A673 (cell line): Measurements from ENCODE around the gene C1GALT1C1L. TPM values are rescaled to one million over a fixed set of nuclear protein-coding genes. Genes with fewer than 3 reads are reported as not detected.

Experiments
- Bru-seq: library from RNA; stranded (reverse); fragments of 400-500 nt; gene quantifications from one replicate; lab custom pipeline; 2021; lab: Mats Ljungman, UMichigan
- BruChase-seq, 2 experiments: library from RNA; stranded (reverse); fragments of 400-500 nt; gene quantifications; one replicate each; lab custom pipeline; 2021; lab: Mats Ljungman, UMichigan
- BruUV-seq: library from RNA; stranded (reverse); fragments of 400-500 nt; replicated peaks from 2 replicates; lab custom pipeline; 2021; lab: Mats Ljungman, UMichigan
- CTCF ChIA-PET: fragments of 300-600 bp; sonication (Branson Sonifier 250); formaldehyde crosslinking; loops from one replicate; lab custom pipeline; 2022; ENCODE audit warnings: antibody characterized with exemption; lab: Charles Lee
- POLR2A ChIA-PET: fragments of 300-600 bp; sonication (Branson Sonifier 250); formaldehyde crosslinking; loops from one replicate; lab custom pipeline; 2022; ENCODE audit warnings: antibody characterized with exemption; ENCODE audit not compliant: low non-redundant PET; lab: Charles Lee
- DNase-seq: peaks from one replicate; pipeline ENCODE4 v3.0.0-alpha.2; 2015; ENCODE audit warnings: low spot score
- H3K27ac ChIP-seq: fragments of 200-600 bp; sonication (generic); 2 replicates; pipeline ENCODE4 v1.5.1; 2016; ENCODE audit warnings: mixed run types, low read depth, mild to moderate bottlenecking, mixed read lengths, antibody characterized with exemption, low read length; ENCODE audit not compliant: poor library complexity, severe bottlenecking
- H3K27me3 ChIP-seq: fragments of 200-600 bp; sonication (generic); replicated peaks from 2 replicates; pipeline ENCODE4 v1.6.1; 2017; ENCODE audit warnings: mixed run types, low read depth, mild to moderate bottlenecking, mixed read lengths, antibody characterized with exemption, low read length; ENCODE audit not compliant: insufficient read depth, poor library complexity
- H3K36me3 ChIP-seq: fragments of 200-600 bp; sonication (generic); 2 replicates; pipeline ENCODE4 v1.6.1; 2016; ENCODE audit warnings: mixed run types, mild to moderate bottlenecking, mixed read lengths, antibody characterized with exemption, low read length; ENCODE audit not compliant: insufficient read depth, poor library complexity, severe bottlenecking
- H3K4me1 ChIP-seq: fragments of 200-600 bp; sonication (generic); 2 replicates; pipeline ENCODE4 v1.6.1; 2017; ENCODE audit warnings: mixed run types, mild to moderate bottlenecking, mixed read lengths, antibody characterized with exemption, low read length; ENCODE audit not compliant: insufficient read depth, poor library complexity, severe bottlenecking
- H3K4me3 ChIP-seq: fragments of 200-600 bp; sonication (generic); 2 replicates; pipeline ENCODE4 v1.5.1; 2016; ENCODE audit warnings: low read depth, mixed run types, mild to moderate bottlenecking, mixed read lengths, low read length; ENCODE audit not compliant: poor library complexity, severe bottlenecking
- H3K9me3 ChIP-seq: fragments of 200-600 bp; sonication (generic); 2 replicates; pipeline ENCODE4 v1.6.1; 2016; ENCODE audit warnings: mixed run types, low read depth, mild to moderate bottlenecking, mixed read lengths, antibody characterized with exemption, low read length; ENCODE audit not compliant: poor library complexity, severe bottlenecking
- CTCF ChIP-seq: fragments of 300-800, 200-600 bp; sonication (generic); conservative IDR thresholded peaks from 2 replicates; pipeline ENCODE4 v1.5.1; 2017; ENCODE audit warnings: low read depth, mild to moderate bottlenecking, antibody characterized with exemption, low read length, moderate library complexity, mixed read lengths
- EZH2 ChIP-seq: fragments of 200-600 bp; sonication (generic); IDR thresholded peaks from 2 replicates; pipeline ENCODE4 v1.6.1; 2017; ENCODE audit warnings: borderline replicate concordance, low read depth, mild to moderate bottlenecking, mixed read lengths, antibody characterized with exemption, low read length; ENCODE audit not compliant: poor library complexity, severe bottlenecking
- intact Hi-C: fragments of 100-400 bp; cut with micrococcal nuclease; formaldehyde crosslinking; loops from one replicate; pipeline ENCODE4 v1.10.0; 2022; ENCODE audit not compliant: unreplicated experiment
- long read RNA-seq: library from polyadenylated mRNA; stranded (forward); transcript quantifications from one replicate; pipeline ENCODE4 v2.0.0, GENCODE V29; 2022
- total RNA-seq: library from RNA; stranded (reverse); gene quantifications from 2 replicates; pipeline ENCODE4 v1.2.3, GENCODE V29; 2021

The C1GALT1C1L gene
- 0.26 and 0.41 TPM in 2 replicates for total RNA-seq
- Bru-seq, nascent RNA, result percentile 34 among the genes with signal in this experiment
- percentile 37 among the genes with signal in this experiment for BruChase-seq, experiment 1, labeled RNA remaining after a 2-hour chase
- percentile 28 among the genes with signal in this experiment for BruChase-seq, experiment 2, labeled RNA remaining after a 6-hour chase
- long read RNA-seq, partial matches to known transcripts, result 0 of 1 reads
- long read RNA-seq, other reads (novel, unspliced or antisense), result 0 of 1 reads

- intact Hi-C loops, result no loop called here
- H3K27me3 ChIP-seq, result no peaks in the 10 kb centered on the region
- TF ChIP-seq CTCF (no peak), EZH2 (no peak)
- POLR2A ChIA-PET, result no interaction called here
- peak; percentile 40 for DNase-seq
- H3K4me1 ChIP-seq, result no peaks in the 10 kb centered on the region
- peak within 1 kb of the TSS; percentile 43 for H3K4me3 ChIP-seq
- CTCF ChIA-PET, result no interaction called here
- no peaks in the 10 kb centered on the region for H3K36me3 ChIP-seq
- H3K27ac ChIP-seq, result no peak within 1 kb of the TSS
- no TSS peak for BruUV-seq
- peaks cover 3% of the 10 kb centered on the region for H3K9me3 ChIP-seq
Observed at GRCh38 chr2:43676322-43677050, at the start of gene C1GALT1C1L. TSS of gene C1GALT1C1L (minus strand) at chr2:43676429. CDS start at chr2:43676322, 107 bp downstream.

GRCh38 chr2:43725711-43726246 is 49.5 kb upstream of the C1GALT1C1L start:
- no peak overlapping the region for H3K27ac ChIP-seq
- no peaks in the 10 kb centered on the region for H3K9me3 ChIP-seq
- CTCF ChIA-PET, result no interaction called here
- DNase-seq, result no peak
- no peaks in the 10 kb centered on the region for H3K27me3 ChIP-seq
- no peaks in the 10 kb centered on the region for H3K4me1 ChIP-seq
- no TSS peak for BruUV-seq
- no peak for TF ChIP-seq CTCF
- TF ChIP-seq EZH2, result no peak
- POLR2A ChIA-PET, result no interaction called here
- no peaks in the 10 kb centered on the region for H3K36me3 ChIP-seq
- intact Hi-C loops, result no loop called here
- H3K4me3 ChIP-seq, result no peak overlapping the region

- CTCF ChIA-PET, result no interaction called here
- Histone ChIP-seq H3K9me3 (no peaks in the 10 kb centered on the region), H3K27me3 (no peaks in the 10 kb centered on the region), H3K36me3 (no peaks in the 10 kb centered on the region), H3K27ac (no peak overlapping the region), H3K4me3 (no peak overlapping the region), H3K4me1 (no peaks in the 10 kb centered on the region)
- intact Hi-C loops, result no loop called here
- DNase-seq, result no peak
- no TSS peak for BruUV-seq
- TF ChIP-seq EZH2 (no peak), CTCF (no peak)
- POLR2A ChIA-PET, result no interaction called here
Observed at GRCh38 chr2:43724728-43725526, 48.7 kb upstream of the C1GALT1C1L start.
